HepG2 (cell line): ENCODE measurements around the gene ARFGAP3. TPM values are rescaled to one million over a fixed set of nuclear protein-coding genes. Genes with fewer than 3 reads are reported as not detected.

Experiments used
- ATF7 ChIP-seq, 2 experiments: fragments of 450-650 bp in 1 of 2; sonication (generic) in 1 of 2; formaldehyde crosslinking in 1 of 2; IDR thresholded peaks; 2 replicates each; pipeline versions ENCODE4 v1.4.0 to v1.6.1; 2016 to 2020; ENCODE audit warnings: antibody characterized with exemption in 1 of 2, mild to moderate bottlenecking in 1 of 2, missing genetic modification reagents in 1 of 2
- GATAD2A ChIP-seq: IDR thresholded peaks from 2 replicates; pipeline ENCODE4 v1.6.1; 2016
- ZBTB33 ChIP-seq: sonication (generic); formaldehyde crosslinking; IDR thresholded peaks from 2 replicates; pipeline ENCODE4 v1.4.0; 2020; ENCODE audit warnings: missing genetic modification reagents
- ZNF18 ChIP-seq: sonication (generic); formaldehyde crosslinking; IDR thresholded peaks from 2 replicates; pipeline ENCODE4 v1.8.0; 2022; ENCODE audit warnings: mild to moderate bottlenecking, missing genetic modification reagents; ENCODE audit not compliant: insufficient replicate concordance
- ZNF775 ChIP-seq: sonication (generic); formaldehyde crosslinking; IDR thresholded peaks from 2 replicates; pipeline ENCODE4 v1.4.0; 2020; ENCODE audit warnings: missing genetic modification reagents, mild to moderate bottlenecking, moderate library complexity, borderline replicate concordance
- ZZZ3 ChIP-seq: sonication (generic); formaldehyde crosslinking; IDR thresholded peaks from 2 replicates; pipeline ENCODE4 v1.4.0; 2020; ENCODE audit warnings: missing genetic modification reagents, mild to moderate bottlenecking, borderline replicate concordance
- polyA plus RNA-seq, 8 experiments: library from polyadenylated mRNA; depleted of rRNA in 3 of 8; stranded (reverse) in 7 of 8; unstranded in 1 of 8; fragments of >200 nt; fragmentation: Illumina TruSeq in 4 of 8; extraction: Trizol in 4 of 8; gene quantifications; 2 replicates each; pipeline versions ENCODE4 v1.2.1 to v1.2.3, GENCODE V29; 2011 to 2016; ENCODE audit warnings: low read depth in 4 of 8, missing spikeins in 1 of 8, mixed read lengths in 1 of 8; ENCODE audit not compliant: insufficient read depth in 1 of 8
- total RNA-seq, 5 experiments: library from RNA; depleted of rRNA; stranded (reverse); fragments of >200 nt; fragmentation: Illumina TruSeq; extraction: Trizol; gene quantifications; 2 replicates each; pipeline ENCODE4 v1.2.3, GENCODE V29; 2016; ENCODE audit warnings: low read depth in 1 of 5
- TF ChIP-seq, protein P1 (sequence below): IDR thresholded peaks from 2 replicates; pipeline ENCODE4 v1.6.1; 2012; ENCODE audit warnings: inconsistent platforms
- TF ChIP-seq, protein P2 (sequence below): sonication (generic); formaldehyde crosslinking; IDR thresholded peaks from 2 replicates; pipeline ENCODE4 v1.4.0; 2020; ENCODE audit warnings: missing genetic modification reagents
- TF ChIP-seq, protein P3 (sequence below), 2 experiments: sonication (generic) in 1 of 2; formaldehyde crosslinking in 1 of 2; IDR thresholded peaks; 2 replicates each; pipeline versions ENCODE4 v1.5.1 to v1.6.1; 2011 to 2020; ENCODE audit warnings: borderline replicate concordance in 1 of 2, low read depth in 1 of 2, low read length in 1 of 2, mild to moderate bottlenecking in 1 of 2, missing genetic modification reagents in 1 of 2, moderate library complexity in 1 of 2
- TF ChIP-seq, protein P4 (sequence below): IDR thresholded peaks from 2 replicates; pipeline ENCODE4 v1.4.0; 2020; ENCODE audit warnings: mild to moderate bottlenecking, missing genetic modification reagents

Gene ARFGAP3
- total and polyA plus RNA-seq, 2 of the 13 experiments (the other 11 are each of a cell fraction or from before 2014, with no cell fraction given) = 41.7 to 61.6 TPM

GRCh38 chr22:42862045-42862734, 5.1 kb upstream of the ARFGAP3 start (continued):
- TF ChIP-seq, protein P1, sequence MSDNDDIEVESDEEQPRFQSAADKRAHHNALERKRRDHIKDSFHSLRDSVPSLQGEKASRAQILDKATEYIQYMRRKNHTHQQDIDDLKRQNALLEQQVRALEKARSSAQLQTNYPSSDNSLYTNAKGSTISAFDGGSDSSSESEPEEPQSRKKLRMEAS = no peak
- TF ChIP-seq ATF7 (IDR thresholded peaks at IDR 0.05) (peak; percentile 32; the same call in 1 of the 2 replicates), ATF7 (CRISPR knock-in tag; IDR thresholded peaks at IDR 0.05) (no peak), ZNF18 (peak; percentile 51), GATAD2A (CRISPR knock-in tag) (0 out of 2 replicates have a peak, but pooled peaks have one; percentile 16), ZZZ3 (CRISPR knock-in tag) (no peak), ZBTB33 (CRISPR knock-in tag) (peak; percentile 60; the same call in 1 of the 2 replicates), ZNF775 (CRISPR knock-in tag) (no peak)
- TF ChIP-seq, protein P2, sequence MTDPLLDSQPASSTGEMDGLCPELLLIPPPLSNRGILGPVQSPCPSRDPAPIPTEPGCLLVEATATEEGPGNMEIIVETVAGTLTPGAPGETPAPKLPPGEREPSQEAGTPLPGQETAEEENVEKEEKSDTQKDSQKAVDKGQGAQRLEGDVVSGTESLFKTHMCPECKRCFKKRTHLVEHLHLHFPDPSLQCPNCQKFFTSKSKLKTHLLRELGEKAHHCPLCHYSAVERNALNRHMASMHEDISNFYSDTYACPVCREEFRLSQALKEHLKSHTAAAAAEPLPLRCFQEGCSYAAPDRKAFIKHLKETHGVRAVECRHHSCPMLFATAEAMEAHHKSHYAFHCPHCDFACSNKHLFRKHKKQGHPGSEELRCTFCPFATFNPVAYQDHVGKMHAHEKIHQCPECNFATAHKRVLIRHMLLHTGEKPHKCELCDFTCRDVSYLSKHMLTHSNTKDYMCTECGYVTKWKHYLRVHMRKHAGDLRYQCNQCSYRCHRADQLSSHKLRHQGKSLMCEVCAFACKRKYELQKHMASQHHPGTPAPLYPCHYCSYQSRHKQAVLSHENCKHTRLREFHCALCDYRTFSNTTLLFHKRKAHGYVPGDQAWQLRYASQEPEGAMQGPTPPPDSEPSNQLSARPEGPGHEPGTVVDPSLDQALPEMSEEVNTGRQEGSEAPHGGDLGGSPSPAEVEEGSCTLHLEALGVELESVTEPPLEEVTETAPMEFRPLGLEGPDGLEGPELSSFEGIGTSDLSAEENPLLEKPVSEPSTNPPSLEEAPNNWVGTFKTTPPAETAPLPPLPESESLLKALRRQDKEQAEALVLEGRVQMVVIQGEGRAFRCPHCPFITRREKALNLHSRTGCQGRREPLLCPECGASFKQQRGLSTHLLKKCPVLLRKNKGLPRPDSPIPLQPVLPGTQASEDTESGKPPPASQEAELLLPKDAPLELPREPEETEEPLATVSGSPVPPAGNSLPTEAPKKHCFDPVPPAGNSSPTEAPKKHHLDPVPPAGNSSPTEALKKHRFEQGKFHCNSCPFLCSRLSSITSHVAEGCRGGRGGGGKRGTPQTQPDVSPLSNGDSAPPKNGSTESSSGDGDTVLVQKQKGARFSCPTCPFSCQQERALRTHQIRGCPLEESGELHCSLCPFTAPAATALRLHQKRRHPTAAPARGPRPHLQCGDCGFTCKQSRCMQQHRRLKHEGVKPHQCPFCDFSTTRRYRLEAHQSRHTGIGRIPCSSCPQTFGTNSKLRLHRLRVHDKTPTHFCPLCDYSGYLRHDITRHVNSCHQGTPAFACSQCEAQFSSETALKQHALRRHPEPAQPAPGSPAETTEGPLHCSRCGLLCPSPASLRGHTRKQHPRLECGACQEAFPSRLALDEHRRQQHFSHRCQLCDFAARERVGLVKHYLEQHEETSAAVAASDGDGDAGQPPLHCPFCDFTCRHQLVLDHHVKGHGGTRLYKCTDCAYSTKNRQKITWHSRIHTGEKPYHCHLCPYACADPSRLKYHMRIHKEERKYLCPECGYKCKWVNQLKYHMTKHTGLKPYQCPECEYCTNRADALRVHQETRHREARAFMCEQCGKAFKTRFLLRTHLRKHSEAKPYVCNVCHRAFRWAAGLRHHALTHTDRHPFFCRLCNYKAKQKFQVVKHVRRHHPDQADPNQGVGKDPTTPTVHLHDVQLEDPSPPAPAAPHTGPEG = no peak
- TF ChIP-seq, protein P3, sequence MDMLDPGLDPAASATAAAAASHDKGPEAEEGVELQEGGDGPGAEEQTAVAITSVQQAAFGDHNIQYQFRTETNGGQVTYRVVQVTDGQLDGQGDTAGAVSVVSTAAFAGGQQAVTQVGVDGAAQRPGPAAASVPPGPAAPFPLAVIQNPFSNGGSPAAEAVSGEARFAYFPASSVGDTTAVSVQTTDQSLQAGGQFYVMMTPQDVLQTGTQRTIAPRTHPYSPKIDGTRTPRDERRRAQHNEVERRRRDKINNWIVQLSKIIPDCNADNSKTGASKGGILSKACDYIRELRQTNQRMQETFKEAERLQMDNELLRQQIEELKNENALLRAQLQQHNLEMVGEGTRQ (IDR thresholded peaks at IDR 0.05; ENCODE audit: low read depth, low read length) = no peak
- TF ChIP-seq, protein P3 (CRISPR knock-in tag; IDR thresholded peaks at IDR 0.05; ENCODE audit: borderline replicate concordance) = no peak
- TF ChIP-seq, protein P4, sequence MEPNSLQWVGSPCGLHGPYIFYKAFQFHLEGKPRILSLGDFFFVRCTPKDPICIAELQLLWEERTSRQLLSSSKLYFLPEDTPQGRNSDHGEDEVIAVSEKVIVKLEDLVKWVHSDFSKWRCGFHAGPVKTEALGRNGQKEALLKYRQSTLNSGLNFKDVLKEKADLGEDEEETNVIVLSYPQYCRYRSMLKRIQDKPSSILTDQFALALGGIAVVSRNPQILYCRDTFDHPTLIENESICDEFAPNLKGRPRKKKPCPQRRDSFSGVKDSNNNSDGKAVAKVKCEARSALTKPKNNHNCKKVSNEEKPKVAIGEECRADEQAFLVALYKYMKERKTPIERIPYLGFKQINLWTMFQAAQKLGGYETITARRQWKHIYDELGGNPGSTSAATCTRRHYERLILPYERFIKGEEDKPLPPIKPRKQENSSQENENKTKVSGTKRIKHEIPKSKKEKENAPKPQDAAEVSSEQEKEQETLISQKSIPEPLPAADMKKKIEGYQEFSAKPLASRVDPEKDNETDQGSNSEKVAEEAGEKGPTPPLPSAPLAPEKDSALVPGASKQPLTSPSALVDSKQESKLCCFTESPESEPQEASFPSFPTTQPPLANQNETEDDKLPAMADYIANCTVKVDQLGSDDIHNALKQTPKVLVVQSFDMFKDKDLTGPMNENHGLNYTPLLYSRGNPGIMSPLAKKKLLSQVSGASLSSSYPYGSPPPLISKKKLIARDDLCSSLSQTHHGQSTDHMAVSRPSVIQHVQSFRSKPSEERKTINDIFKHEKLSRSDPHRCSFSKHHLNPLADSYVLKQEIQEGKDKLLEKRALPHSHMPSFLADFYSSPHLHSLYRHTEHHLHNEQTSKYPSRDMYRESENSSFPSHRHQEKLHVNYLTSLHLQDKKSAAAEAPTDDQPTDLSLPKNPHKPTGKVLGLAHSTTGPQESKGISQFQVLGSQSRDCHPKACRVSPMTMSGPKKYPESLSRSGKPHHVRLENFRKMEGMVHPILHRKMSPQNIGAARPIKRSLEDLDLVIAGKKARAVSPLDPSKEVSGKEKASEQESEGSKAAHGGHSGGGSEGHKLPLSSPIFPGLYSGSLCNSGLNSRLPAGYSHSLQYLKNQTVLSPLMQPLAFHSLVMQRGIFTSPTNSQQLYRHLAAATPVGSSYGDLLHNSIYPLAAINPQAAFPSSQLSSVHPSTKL (CRISPR knock-in tag) = 0 out of 2 replicates have a peak, but pooled peaks have one; percentile 37
